ENCODE data around the gene PSME1.
A peak's percentile ranks its signal among the peaks of the same experiment; 100 is the strongest.

PSME1 gene

DNA sequence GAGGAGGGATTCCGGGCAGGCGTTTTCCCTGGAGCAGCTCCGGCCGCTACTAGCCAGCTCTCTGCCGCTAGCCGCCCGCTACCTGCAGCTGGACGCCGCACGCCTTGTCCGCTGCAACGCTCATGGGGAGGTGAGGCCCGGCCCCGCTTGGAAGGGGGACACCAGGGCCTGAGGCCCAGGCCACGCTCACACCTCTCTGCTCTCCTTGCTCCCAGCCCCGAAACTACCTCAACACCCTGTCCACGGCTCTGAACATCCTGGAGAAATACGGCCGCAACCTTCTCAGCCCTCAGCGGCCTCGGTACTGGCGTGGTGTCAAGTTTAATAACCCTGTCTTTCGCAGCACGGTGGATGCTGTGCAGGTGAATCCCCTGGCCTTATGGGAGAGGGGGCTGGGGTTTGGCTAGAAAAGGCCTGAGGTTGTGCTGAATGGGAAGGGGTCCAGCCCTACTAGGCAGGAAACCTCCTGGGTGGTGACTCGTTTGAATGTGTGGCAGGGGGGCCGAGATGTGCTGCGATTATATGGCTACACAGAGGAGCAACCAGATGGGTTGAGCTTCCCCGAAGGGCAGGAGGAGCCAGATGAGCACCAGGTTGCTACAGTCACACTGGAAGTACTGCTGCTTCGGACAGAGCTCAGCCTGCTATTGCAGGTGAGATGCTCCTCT, 11.9 kb downstream of the PSME1 start:
- no peak for DNase-seq

DNA sequence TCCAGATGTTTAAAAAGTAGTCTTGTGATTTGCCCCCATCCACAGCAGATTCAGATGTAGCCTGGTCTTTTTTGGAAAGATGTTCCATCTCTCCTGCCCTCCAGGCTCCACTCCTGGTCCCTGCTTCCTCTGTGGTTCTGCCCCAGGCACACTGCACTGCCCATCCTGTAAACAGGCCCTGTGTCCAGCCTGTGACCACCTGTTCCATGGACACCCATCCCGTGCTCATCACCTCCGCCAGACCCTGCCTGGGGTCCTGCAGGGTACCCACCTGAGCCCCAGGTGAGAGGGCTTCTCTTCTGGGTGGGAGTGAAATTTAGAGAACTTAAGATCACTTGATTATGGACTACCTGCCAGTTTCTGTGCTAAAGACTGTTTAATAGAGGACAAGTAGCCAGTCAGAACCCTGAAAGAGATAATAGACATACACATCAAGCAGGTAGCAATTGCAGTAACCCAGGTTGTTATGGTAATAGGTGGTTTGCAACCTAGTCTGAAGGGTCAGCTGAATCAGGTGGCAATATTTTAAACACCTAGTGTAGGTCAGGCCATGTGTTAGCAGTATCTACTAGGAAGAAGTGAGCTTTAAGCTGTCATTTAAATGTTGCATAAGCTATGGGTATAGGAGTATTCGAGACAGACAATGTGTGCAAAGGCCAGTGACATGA, 13.4 kb downstream of the PSME1 start:
- no peak for DNase-seq

DNA sequence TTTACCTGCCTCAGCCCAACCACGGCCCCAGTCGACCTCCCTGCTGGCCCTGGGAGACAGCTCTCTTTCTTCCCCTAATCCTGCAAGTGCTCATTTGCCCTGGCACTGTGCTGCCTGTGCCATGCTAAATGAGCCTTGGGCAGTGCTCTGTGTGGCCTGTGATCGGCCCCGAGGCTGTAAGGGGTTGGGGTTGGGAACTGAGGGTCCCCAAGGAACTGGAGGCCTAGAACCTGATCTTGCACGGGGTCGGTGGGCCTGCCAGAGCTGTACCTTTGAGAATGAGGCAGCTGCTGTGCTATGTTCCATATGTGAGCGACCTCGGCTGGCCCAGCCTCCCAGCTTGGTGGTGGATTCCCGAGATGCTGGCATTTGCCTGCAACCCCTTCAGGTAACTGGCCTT, 14.1 kb downstream of the PSME1 start:
- DNase-seq: no peak

DNA sequence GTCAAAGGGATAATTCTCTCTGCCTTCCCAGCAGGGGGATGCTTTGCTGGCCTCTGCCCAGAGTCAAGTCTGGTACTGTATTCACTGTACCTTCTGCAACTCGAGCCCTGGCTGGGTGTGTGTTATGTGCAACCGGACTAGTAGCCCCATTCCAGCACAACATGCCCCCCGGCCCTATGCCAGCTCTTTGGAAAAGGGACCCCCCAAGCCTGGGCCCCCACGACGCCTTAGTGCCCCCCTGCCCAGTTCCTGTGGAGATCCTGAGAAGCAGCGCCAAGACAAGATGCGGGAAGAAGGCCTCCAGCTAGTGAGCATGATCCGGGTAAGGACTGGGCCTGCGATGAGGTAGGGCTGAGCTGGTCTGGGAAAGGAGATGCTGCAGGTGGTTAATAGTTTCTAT, 14.6 kb downstream of the PSME1 start:
- no peak for DNase-seq

DNA sequence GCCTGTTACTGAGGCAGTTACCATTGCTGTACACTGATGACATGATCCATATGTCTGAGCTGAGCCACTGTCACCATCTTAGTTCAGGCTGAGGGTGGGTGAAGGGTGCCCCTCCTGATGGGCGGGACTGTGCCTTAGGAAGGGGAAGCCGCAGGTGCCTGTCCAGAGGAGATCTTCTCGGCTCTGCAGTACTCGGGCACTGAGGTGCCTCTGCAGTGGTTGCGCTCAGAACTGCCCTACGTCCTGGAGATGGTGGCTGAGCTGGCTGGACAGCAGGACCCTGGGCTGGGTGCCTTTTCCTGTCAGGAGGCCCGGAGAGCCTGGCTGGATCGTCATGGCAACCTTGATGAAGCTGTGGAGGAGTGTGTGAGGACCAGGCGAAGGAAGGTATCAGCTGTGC, 15.0 kb downstream of the PSME1 start:
- DNase-seq: no peak

DNA sequence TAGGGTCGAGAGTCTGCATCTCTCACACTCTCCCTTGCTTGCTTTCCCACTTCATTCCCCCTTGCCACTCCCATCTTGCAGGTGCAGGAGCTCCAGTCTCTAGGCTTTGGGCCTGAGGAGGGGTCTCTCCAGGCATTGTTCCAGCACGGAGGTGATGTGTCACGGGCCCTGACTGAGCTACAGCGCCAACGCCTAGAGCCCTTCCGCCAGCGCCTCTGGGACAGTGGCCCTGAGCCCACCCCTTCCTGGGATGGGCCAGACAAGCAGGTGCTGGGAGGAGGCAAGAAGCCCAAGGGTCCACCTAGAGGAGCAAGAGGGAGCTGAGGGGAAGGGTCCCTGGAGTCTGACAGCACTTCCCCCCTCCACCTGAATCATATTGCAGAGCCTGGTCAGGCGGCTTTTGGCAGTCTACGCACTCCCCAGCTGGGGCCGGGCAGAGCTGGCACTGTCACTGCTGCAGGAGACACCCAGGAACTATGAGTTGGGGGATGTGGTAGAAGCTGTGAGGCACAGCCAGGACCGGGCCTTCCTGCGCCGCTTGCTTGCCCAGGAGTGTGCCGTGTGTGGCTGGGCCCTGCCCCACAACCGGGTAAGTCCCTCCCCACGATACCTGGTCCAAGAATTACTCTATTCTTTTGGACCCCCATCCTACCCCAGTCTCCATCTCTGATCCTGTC, 15.5 kb downstream of the PSME1 start:
- DNase-seq: no peak

DNA sequence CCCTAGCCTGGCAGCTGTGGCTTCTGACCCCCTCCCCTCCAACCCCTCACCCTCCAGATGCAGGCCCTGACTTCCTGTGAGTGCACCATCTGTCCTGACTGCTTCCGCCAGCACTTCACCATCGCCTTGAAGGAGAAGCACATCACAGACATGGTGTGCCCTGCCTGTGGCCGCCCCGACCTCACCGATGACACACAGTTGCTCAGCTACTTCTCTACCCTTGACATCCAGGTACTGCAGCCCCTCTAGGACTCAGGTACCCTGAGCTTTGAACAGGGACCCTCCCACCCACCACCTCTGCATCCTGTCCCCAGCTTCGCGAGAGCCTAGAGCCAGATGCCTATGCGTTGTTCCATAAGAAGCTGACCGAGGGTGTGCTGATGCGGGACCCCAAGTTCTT, 19.1 kb downstream of the PSME1 start:
- DNase-seq: no peak

DNA sequence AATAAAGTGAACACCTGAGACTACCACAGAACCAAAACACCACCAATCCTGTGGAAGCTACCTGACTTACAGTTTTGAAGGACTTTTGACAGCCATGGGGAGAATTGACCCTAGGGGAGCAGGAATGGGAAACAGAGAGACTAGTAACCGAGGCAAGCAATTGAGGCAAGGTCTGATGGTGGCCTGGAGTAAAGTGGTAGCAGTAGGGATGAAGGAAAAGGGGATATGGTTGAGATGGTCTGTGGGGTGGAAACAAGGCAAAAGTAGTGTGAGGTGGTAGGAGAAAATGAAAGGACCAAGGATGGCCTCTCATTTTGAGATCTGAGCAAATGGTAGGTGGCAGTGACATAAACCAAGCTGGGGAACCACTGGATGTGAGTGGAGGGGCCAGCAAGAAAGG, 20.8 kb downstream of the PSME1 start:
- DNase-seq: no peak

DNA sequence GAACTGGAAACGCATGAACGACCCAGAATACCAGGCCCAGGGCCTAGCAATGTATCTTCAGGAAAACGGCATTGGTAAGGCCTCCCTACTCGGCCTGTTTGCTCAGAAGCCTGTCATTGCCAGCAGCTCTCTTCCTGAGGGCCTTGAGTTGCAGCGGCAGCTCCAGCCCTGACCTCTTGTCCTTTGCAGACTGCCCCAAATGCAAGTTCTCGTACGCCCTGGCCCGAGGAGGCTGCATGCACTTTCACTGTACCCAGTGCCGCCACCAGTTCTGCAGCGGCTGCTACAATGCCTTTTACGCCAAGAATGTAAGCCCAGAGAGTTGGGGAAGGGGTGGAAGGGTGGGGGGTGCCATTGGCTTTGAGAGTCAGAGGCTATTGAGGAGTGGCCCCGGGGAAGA, 21.3 kb downstream of the PSME1 start:
- no peak for DNase-seq

DNA sequence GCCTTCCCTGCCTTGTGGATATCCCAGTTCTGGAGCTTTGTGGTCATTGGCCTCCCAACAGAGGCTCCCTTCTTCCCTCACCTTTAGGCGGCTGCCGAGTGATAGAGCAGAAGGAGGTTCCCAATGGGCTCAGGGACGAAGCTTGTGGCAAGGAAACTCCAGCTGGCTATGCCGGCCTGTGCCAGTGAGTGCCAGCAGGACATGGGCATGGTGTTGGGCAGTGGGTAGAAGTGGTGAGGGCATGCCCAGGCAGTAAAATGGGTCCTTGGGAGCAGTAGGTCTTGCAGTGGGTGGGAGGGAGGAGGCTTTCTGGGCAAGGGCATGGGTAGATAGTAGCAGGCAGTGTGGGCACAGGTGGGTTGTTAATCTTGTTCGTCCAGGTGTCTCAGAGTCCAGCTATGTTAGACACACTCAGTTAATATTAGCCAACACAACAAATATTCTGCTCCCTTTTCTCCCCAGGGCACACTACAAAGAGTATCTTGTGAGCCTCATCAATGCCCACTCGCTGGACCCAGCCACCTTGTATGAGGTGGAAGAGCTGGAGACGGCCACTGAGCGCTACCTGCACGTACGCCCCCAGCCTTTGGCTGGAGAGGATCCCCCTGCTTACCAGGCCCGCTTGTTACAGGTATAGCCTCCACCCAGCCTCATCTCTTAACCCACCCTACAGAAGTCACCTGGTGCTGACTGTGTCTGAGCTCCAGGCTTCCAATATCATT, 23.9 kb downstream of the PSME1 start:
- no peak for DNase-seq

DNA sequence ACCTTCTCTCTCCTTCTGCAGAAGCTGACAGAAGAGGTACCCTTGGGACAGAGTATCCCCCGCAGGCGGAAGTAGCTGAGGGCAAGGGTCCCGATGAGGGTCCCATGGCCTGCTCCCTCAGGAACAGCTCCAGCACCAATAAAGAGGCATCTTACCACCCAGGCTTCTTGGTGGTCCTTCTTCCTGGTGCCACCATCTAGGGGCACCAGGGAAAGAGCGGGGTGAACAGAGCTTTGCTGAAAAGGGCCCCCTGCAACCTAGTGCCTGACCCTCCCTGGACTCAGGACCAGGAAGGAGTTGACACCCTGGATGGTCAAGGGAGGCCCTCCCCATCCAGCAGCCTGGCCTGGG, 24.5 kb downstream of the PSME1 start:
- DNase-seq: no peak

DNA sequence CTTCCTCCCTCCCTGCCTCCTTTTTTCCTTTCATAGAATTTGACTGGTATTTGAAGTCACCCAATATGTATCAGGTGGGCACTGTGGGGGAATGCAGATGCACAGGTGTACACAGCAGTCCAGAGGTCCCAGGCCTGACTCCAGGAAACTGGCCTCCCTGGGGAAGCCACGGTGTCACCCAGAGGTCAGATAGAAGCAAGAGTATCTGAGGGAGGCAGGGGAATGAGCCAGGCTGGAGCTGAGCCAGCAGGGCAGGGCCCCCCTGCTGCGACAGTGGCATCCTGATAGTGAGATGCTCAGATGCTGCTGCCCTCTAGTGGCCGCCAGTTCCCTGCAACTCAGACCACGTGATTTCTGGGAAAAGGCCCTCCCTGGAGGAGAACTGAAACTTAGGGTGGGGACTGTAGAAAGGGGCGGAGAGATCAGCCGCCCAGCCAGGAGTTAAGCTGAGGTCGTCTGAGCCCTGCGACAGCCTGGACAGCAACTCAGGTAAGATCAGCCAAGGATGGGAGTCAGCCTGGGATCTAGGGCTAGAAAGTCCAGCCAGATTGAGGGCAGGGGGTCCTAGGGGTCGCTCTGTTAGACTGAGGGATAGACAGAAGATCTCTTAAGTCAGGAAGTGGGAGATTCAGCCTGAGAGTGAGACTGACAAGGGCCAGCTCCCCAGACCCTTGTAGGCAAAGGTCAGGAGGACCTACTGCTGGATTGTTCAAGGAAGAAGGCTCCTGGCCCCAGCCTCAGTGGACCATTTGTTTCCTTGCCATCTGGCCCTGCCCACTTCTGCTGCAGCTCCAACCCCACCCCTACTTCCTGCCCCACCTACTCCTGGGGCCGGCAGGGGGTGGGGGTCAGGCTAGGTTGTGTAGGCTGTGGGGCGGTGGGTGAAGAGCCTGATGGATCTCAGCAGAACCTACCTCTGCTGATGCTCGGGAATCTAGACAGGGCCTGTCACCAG, 25.1 kb downstream of the PSME1 start, which contains the start of gene IRF9:
Gene IRF9, plus strand, starts transcription at position 416 of the 955 bp plus-strand sequence. CDS start 880 bp downstream, outside the sequence.
- DNase-seq: peak; percentile 96 to 98 (median 96)

DNA sequence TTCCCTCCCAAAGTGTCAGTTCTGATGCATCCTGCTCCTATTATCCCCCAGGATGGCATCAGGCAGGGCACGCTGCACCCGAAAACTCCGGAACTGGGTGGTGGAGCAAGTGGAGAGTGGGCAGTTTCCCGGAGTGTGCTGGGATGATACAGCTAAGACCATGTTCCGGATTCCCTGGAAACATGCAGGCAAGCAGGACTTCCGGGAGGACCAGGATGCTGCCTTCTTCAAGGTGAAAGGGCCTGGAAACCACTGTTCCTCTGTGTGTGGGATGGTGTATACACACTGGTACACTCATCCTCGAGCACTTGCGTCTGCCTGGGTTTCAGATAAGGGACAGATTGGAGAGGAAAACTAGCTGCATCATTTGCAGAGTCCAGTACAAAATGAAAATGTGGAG, 26.1 kb downstream of the PSME1 start:
- DNase-seq: no peak

DNA sequence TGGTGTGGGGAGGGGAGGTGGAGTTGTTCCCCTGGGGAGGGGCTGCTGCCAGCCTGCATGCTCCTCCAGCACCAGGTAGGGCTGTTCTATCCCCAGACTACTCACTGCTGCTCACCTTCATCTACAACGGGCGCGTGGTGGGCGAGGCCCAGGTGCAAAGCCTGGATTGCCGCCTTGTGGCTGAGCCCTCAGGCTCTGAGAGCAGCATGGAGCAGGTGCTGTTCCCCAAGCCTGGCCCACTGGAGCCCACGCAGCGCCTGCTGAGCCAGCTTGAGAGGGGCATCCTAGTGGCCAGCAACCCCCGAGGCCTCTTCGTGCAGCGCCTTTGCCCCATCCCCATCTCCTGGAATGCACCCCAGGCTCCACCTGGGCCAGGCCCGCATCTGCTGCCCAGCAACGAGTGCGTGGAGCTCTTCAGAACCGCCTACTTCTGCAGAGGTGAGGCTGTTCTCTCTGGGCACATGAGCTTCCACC, 28.6 kb downstream of the PSME1 start:
- DNase-seq: no peak

DNA sequence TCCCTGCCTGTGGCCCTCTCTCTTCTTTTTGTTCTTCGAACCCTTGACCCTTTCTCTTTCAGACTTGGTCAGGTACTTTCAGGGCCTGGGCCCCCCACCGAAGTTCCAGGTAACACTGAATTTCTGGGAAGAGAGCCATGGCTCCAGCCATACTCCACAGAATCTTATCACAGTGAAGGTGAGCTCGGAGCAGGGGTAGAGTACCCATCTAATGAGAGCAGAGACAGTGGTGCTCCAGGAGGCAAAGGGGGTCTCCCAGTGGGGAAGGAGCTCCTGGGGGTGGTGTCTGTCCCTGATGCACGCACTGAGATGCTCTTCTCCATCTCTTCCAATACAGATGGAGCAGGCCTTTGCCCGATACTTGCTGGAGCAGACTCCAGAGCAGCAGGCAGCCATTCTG, 29.8 kb downstream of the PSME1 start:
- no peak for DNase-seq

DNA sequence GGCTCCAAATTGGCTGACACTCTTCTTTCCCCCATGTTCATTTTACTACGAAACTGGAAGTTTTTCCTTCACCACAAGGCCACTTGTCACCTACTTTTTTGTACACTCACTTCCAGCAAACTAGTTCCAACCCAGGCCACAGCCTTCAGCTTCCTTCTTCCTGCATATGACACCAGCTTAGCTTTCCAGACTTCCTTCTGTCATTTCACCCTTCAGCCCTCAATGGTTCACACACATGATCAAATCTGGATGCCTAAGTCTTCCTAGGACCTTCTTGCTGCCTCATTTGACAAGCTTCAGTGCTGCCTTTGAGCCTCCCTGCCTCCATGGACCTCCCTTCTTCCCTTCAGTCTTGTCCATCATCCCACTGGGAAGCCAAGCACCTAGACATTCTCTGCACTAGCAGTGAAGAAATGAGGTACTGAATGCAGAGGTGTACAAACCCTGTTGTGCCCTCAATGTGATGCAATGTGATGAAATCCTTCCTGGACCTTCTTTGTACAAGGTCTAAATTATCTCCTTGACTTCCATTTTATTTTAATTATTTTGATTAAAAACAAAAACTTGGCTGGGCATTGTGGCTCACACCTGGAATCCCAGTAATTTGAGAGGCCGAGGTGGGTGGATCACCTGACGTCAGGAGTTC, 31.6 kb downstream of the PSME1 start:
- DNase-seq: peak; percentile 45 to 72 (median 58)

DNA sequence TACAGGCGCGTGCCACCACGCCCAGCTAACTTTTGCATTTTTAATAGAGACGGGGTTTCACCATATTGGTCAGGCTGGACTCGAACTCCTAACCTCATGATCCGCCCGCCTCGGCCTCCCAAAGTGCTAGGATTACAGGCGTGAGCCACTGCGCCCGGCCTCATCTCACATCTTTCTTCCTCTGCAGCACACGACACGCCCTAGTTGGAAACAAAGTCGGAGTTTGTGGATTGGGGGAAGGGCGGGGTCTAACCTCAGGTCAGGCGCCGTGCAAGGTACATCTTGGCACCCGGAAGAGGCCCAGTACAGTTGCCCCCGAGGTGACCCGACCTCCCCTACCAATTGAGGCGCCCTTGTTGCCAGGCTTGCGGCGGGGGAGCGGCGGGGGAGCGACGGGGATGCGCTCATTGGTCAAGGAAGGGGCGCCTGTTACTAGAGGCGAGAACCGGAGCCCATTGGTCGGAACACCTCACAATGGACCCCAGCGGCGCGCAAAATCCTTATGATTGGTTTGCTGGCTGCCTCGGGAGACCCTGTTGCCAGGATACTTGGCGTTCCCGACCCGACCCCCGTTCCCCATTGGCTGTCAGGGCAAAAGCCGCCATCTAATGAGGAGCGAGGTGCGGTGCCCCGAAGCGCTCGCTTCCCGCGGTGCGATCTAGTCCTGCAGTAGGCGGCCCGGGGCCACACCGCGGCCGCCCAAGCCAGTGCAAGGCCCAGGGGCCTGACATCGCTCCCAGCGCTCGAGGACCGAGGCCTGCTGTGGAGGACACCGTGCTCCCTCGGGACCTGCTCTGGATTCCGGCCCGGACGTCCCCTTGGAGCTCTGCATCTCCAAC, 35.6 kb downstream of the PSME1 start, which contains the start of gene REC8:
Gene REC8, plus strand, starts transcription at position 659 of the 839 bp plus-strand sequence. CDS start 473 bp downstream, outside the sequence.
- peak in 2 of 4 experiments; percentile 11 to 25 for DNase-seq

DNA sequence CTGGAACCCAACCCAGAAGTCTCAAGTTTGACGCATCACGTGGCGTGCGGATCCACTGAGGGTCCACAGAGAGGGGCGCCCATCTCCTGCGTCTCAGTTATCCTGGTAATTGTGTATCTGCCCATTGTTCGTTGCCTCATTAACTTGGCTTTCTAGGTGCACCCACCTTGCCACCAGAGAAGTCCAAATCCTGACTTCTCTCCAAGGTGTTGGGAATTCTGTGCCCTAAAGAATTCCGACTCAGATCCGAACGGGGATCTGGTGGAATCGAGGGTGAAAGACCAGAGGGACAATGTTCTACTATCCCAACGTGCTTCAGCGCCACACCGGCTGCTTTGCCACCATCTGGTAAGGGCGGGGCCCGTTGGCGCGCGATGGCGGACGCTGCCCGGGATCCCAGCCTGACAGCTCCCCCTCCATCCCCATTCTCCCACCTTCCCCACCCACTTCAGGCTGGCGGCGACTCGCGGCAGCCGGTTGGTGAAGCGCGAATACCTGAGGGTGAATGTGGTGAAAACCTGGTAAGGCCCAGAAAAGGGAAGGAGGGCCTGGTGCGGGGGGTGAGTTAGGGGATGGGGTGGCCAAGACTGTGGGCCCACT, 36.4 kb downstream of the PSME1 start:
- no peak for DNase-seq

DNA sequence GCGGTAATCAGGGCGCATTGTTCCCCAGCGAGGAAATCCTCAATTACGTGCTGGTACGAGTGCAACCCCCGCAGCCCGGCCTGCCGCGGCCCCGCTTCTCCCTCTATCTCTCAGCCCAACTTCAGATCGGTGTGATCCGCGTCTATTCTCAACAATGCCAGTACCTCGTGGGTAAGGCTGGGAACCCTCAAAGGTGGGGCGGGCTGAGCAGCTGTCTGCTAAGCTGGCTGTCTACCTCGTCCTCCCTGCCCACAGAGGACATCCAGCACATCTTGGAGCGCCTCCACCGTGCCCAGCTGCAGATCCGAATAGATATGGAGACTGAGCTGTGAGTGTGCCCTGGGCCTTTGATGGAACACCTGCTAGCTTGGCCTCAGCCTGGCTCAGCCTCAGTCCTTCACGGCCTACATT, 36.9 kb downstream of the PSME1 start:
- no peak for DNase-seq

DNA sequence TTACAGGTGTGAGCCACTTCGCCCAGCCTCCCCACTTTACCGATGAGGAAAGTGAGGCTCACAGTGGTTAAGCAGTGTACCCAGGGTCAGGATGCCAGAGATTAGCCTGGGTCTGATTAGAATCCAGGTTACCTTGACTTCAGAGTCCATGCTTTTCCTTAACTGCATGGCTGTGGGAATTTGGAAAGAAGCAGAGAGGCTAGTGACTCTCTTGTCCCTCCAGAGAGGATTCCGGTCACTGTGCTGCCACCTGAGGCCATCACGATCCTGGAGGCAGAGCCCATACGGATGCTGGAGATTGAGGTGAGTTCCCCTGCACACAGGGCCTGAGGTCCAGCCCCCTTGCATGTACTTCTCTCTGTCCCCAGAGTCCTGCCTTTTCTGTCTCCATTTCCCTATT, 40.6 kb downstream of the PSME1 start:
- no peak for DNase-seq

All from suppressor macrophage (primary cell).